HCT116 (cell line): ENCODE results near the gene MMD2. TPM values are rescaled to one million over a fixed set of nuclear protein-coding genes. Genes with fewer than 3 reads are reported as not detected.

Experiments used
- ATAC-seq: fragments of 200-7000 bp; cut with Tn5 transposase; 2 replicates; pipeline ENCODE4 v1.9.1; 2020; ENCODE audit warnings: mild to moderate bottlenecking, moderate library complexity
- BruUV-seq: library from RNA; stranded (reverse); fragments of 400-500 nt; replicated peaks from 2 replicates; lab custom pipeline; 2021; lab: Mats Ljungman, UMichigan
- CTCF ChIA-PET: fragments of 300-600 bp; sonication (Branson Sonifier 250); formaldehyde crosslinking; loops from one replicate; lab custom pipeline; 2021; ENCODE audit warnings: antibody characterized with exemption; lab: Charles Lee
- POLR2A ChIA-PET: fragments of 300-600, 350-600 bp; sonication (Branson Sonifier 250); formaldehyde crosslinking; loops from one replicate; lab custom pipeline; 2021; ENCODE audit warnings: antibody characterized with exemption; lab: Charles Lee
- RAD21 ChIA-PET, 2 experiments: fragments of 300-600 bp; sonication (Branson Sonifier 250); formaldehyde crosslinking; loops; one replicate each; lab custom pipeline; 2023; ENCODE audit warnings: low total read pairs in 2 of 2; ENCODE audit not compliant: uncharacterized antibody in 2 of 2, unreplicated experiment in 2 of 2, low non-redundant PET in 1 of 2; lab: Charles Lee
- DNase-seq: peaks from one replicate; pipeline ENCODE4 v3.0.0-alpha.2; 2010; ENCODE audit warnings: low read depth, low spot score
- H2AFZ ChIP-seq: fragments of 200-600 bp; shearing (Covaris generic), sonication (generic); 2 replicates; pipeline ENCODE4 v1.6.1; 2017; ENCODE audit warnings: low read depth, mixed run types, mixed read lengths, antibody characterized with exemption, low read length; ENCODE audit not compliant: poor library complexity, severe bottlenecking
- H3K27ac ChIP-seq: 2 replicates; pipeline ENCODE4 v1.5.1; 2012; ENCODE audit warnings: low read depth, low read length
- H3K27me3 ChIP-seq: fragments of 200-600 bp; sonication (generic); 2 replicates; pipeline ENCODE4 v1.6.1; 2016; ENCODE audit warnings: mixed run types, low read length, mixed read lengths; ENCODE audit not compliant: insufficient read depth
- H3K36me3 ChIP-seq, 2 experiments: fragments of 200-500 bp in 1 of 2; fragments of 200-600 bp in 1 of 2; sonication (Bioruptor generic) in 1 of 2; sonication (generic) in 1 of 2; 2 replicates each; pipeline versions ENCODE4 v1.5.1 to v1.6.1; 2014 to 2016; ENCODE audit warnings: low read length in 2 of 2, inconsistent platforms in 1 of 2, mixed read lengths in 1 of 2, mixed run types in 1 of 2; ENCODE audit not compliant: insufficient read depth in 2 of 2, control insufficient read depth in 1 of 2
- H3K4me1 ChIP-seq, 2 experiments: fragments of 200-600 bp in 1 of 2; sonication (generic) in 1 of 2; 2 replicates each; pipeline versions ENCODE4 v1.5.1 to v1.6.1; 2012 to 2017; ENCODE audit warnings: low read length in 2 of 2, inconsistent platforms in 1 of 2, mild to moderate bottlenecking in 1 of 2, mixed read lengths in 1 of 2, mixed run types in 1 of 2, moderate library complexity in 1 of 2; ENCODE audit not compliant: insufficient read depth in 2 of 2, control insufficient read depth in 1 of 2
- H3K4me2 ChIP-seq: fragments of 200-600 bp; sonication (generic); 2 replicates; pipeline ENCODE4 v1.6.1; 2017; ENCODE audit warnings: mixed run types, low read length, mixed read lengths
- H3K4me3 ChIP-seq, 2 experiments: fragments of 200-600 bp in 1 of 2; sonication (generic) in 1 of 2; replicated peaks in 1 of 2; 2 replicates each; pipeline ENCODE4 v1.5.1; 2011 to 2016; ENCODE audit warnings: low read length in 2 of 2, control low read depth in 1 of 2, low read depth in 1 of 2, mild to moderate bottlenecking in 1 of 2, mixed read lengths in 1 of 2, mixed run types in 1 of 2
- H3K79me2 ChIP-seq: fragments of 200-600 bp; sonication (generic); 2 replicates; pipeline ENCODE4 v1.6.1; 2017; ENCODE audit warnings: mild to moderate bottlenecking, mixed run types, low read length, moderate library complexity, mixed read lengths; ENCODE audit not compliant: insufficient read depth
- H3K9ac ChIP-seq: fragments of 200-600 bp; sonication (generic); 2 replicates; pipeline ENCODE4 v1.6.1; 2016; ENCODE audit warnings: low read length, mixed read lengths
- H3K9me2 ChIP-seq: fragments of 200-600 bp; sonication (generic), shearing (Covaris generic); 2 replicates; pipeline ENCODE4 v1.6.1; 2017; ENCODE audit warnings: mixed run types, mild to moderate bottlenecking, moderate library complexity; ENCODE audit not compliant: insufficient read depth
- H3K9me3 ChIP-seq, 2 experiments: fragments of 200-500 bp in 1 of 2; fragments of 200-600 bp in 1 of 2; sonication (Bioruptor generic) in 1 of 2; sonication (generic) in 1 of 2; 2 replicates each; pipeline ENCODE4 v1.6.1; 2014 to 2017; ENCODE audit warnings: low read length in 2 of 2, mixed read lengths in 2 of 2, inconsistent platforms in 1 of 2, low read depth in 1 of 2, mild to moderate bottlenecking in 1 of 2, mixed run types in 1 of 2, moderate library complexity in 1 of 2; ENCODE audit not compliant: control insufficient read depth in 1 of 2, insufficient read depth in 1 of 2
- H4K20me1 ChIP-seq: fragments of 200-600 bp; sonication (generic), shearing (Covaris generic); 2 replicates; pipeline ENCODE4 v1.6.1; 2017; ENCODE audit warnings: mixed run types, mild to moderate bottlenecking, moderate library complexity; ENCODE audit not compliant: insufficient read depth
- ATF3 ChIP-seq: IDR thresholded peaks from 2 replicates; pipeline ENCODE4 v1.6.1; 2012
- CBX3 ChIP-seq: IDR thresholded peaks from 2 replicates; pipeline ENCODE4 v1.6.1; 2012; ENCODE audit warnings: low read depth
- CEBPB ChIP-seq: IDR thresholded peaks from 2 replicates; pipeline ENCODE4 v1.6.1; 2012; ENCODE audit warnings: low read depth
- EGR1 ChIP-seq: IDR thresholded peaks from 2 replicates; pipeline ENCODE4 v1.6.1; 2012; ENCODE audit warnings: low read depth
- ELF1 ChIP-seq: IDR thresholded peaks from 2 replicates; pipeline ENCODE4 v1.6.1; 2012; ENCODE audit warnings: low read depth, borderline replicate concordance
- EZH2 ChIP-seq: fragments of 200-600 bp; sonication (generic); IDR thresholded peaks from 2 replicates; pipeline ENCODE4 v1.6.1; 2017; ENCODE audit warnings: antibody characterized with exemption, mixed run types
- EZH2phosphoT487 ChIP-seq: fragments of 200-600 bp; IDR thresholded peaks from 2 replicates; pipeline ENCODE4 v1.6.1; 2018; ENCODE audit warnings: antibody characterized with exemption, borderline replicate concordance
- JUND ChIP-seq: IDR thresholded peaks from 2 replicates; pipeline ENCODE4 v1.6.1; 2012
- MAX ChIP-seq: IDR thresholded peaks from 2 replicates; pipeline ENCODE4 v1.6.1; 2012
- RAD21 ChIP-seq: IDR thresholded peaks from 2 replicates; pipeline ENCODE4 v1.6.1; 2012; ENCODE audit warnings: low read depth, mild to moderate bottlenecking
- SIN3A ChIP-seq: IDR thresholded peaks from 2 replicates; pipeline ENCODE4 v1.6.1; 2012; ENCODE audit warnings: low read depth
- SP1 ChIP-seq: IDR thresholded peaks from 2 replicates; pipeline ENCODE4 v1.6.1; 2012; ENCODE audit warnings: low read depth
- TCF7L2 ChIP-seq: IDR thresholded peaks from 2 replicates; pipeline ENCODE4 v1.7.0; 2011; ENCODE audit warnings: borderline replicate concordance, inconsistent platforms; ENCODE audit not compliant: insufficient read depth, insufficient read length; ENCODE audit errors: extremely low read depth
- ZFX ChIP-seq: fragments of 450-650 bp; IDR thresholded peaks from 2 replicates; pipeline ENCODE4 v1.6.1; 2017
- intact Hi-C: fragments of 100-400 bp; cut with micrococcal nuclease; formaldehyde crosslinking; loops from 2 replicates; pipeline ENCODE4 v1.10.0; 2022
- total RNA-seq: library from RNA; stranded (reverse); gene quantifications from one replicate; pipeline ENCODE4 v1.2.1, GENCODE V29; 2021; ENCODE audit not compliant: unreplicated experiment

The MMD2 gene
- total RNA-seq, 1 experiment from 2014 or later: not detected

GRCh38 chr7:4998910-4999309 is 39.9 kb upstream of the MMD2 start:
- DNase-seq (no peak), ATAC-seq (no peak)
- CTCF ChIA-PET: interaction anchor here (1.2 kb wide), 1 partner anchor 25 kb away, joined by 6 read pairs; no protein-coding TSS in a partner anchor
- Histone ChIP-seq H3K4me3 (no peak overlapping the region), H3K4me2 (no peak overlapping the region), H4K20me1 (no peaks in the 10 kb centered on the region), H3K36me3 (peaks cover 1 to 8% of the 10 kb centered on the region in 2 experiments; a peak in 3 of 4 replicates), H3K79me2 (no peaks in the 10 kb centered on the region), H3K27me3 (no peaks in the 10 kb centered on the region), H3K27ac (no peak overlapping the region), H3K4me1 (no peaks in the 10 kb centered on the region), H3K9me3 (no peaks in the 10 kb centered on the region), H2AFZ (no peak overlapping the region), H3K9ac (no peak overlapping the region), H3K9me2 (no peaks in the 10 kb centered on the region)
- intact Hi-C loops: no loop called here
- BruUV-seq: no TSS peak
- POLR2A ChIA-PET: no interaction called here
- TF ChIP-seq SIN3A (no peak), ATF3 (no peak), SP1 (no peak), CEBPB (no peak), EZH2phosphoT487 (no peak), TCF7L2 (no peak), CBX3 (no peak), ZFX (no peak), RAD21 (no peak), JUND (no peak), EGR1 (no peak), ELF1 (no peak), EZH2 (no peak), MAX (no peak)
- RAD21 ChIA-PET: no interaction called here
